VCaP (cell line): Measurements from ENCODE around the gene GRIK4.

Experiments
- H3K27ac ChIP-seq: fragments of 450-650 bp; 2 replicates; pipeline ENCODE4 v1.5.1; 2017
- CTCF ChIP-seq: fragments of 450-650 bp; conservative IDR thresholded peaks from 2 replicates; pipeline ENCODE4 v1.5.1; 2017; ENCODE audit warnings: mild to moderate bottlenecking, moderate library complexity

The GRIK4 gene

DNA sequence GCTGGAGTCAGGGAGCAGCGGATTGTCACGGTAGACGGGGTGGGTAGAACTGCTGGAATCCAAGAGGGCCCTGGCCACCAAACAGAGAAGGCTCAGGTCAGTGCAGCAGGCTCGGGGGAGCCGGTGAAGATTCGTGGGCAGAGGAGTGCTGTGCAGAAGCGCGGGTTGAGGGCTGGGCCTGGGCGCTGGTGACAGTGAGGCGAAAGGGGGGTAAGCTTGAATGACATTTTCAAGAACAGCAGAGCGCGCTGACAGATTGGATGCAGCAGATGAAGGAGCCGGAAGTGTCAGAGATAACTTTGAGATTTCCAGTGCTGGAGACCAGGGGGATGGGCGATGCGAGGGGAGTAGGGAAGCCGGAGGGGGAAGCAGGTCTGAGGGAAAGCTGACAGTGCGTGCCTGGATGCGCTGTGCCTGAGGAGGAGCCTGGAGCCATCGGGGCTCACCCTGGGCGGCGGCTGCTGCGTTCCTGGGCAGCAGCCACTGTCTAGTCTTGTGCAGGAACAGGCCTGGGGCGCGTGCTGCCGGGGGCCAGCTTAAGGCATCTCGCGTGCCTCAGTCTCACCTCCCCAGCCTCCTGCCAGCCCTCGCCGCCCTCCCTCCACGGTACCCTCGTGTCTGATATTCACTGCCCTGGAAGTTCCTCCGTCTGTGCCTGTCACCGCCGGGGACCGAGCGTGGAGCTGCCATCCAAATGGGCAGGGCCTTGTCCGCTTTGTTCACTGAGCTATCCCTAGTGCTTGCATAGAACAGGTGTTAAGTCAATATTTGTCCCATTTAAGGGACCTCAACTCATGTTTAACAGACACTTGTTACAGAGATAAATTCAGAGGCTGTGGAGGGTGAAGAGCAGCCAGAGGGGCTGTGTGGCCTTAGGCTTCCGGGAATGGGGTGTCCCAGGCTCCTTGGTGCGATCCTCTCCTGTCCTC lies 5.2 kb downstream of the GRIK4 start:
- TF ChIP-seq CTCF = no peak
- H3K27ac ChIP-seq = no peak overlapping the region

GRCh38 chr11:120517390-120517761 lies 5.8 kb downstream of the GRIK4 start:
- no peak overlapping the region for H3K27ac ChIP-seq
- no peak for TF ChIP-seq CTCF

GRCh38 chr11:120517801-120518291 lies 6.3 kb downstream of the GRIK4 start:
- no peak for TF ChIP-seq CTCF
- H3K27ac ChIP-seq = no peak overlapping the region

DNA sequence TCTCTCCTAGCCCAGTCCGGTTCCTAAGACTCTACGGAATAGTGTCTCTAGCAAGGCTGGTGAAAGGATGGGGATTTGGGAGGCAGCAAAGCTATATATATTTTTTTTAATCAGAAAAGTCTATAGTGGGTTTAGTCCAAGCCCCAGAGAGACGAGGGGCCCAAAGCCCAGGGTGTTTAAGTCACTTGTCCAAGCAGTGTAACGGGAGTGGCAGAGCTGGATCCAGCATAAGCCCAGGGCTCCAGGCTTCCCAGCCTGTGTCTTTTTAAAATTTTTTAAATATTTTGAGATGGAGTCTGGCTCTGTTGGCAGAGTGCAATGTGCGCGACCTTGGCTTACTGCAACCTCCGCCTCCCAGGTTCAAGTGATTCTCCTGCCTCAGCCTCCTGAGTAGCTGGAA lies 6.8 kb downstream of the GRIK4 start:
- TF ChIP-seq CTCF = no peak
- H3K27ac ChIP-seq = no peak overlapping the region

GRCh38 chr11:120519474-120519873 lies 7.9 kb downstream of the GRIK4 start:
- no peak for TF ChIP-seq CTCF
- H3K27ac ChIP-seq = no peak overlapping the region

GRCh38 chr11:120520091-120520822 lies 8.7 kb downstream of the GRIK4 start:
- no peak for TF ChIP-seq CTCF
- no peak overlapping the region for H3K27ac ChIP-seq

GRCh38 chr11:120521176-120521575 lies 9.6 kb downstream of the GRIK4 start:
- no peak overlapping the region for H3K27ac ChIP-seq
- TF ChIP-seq CTCF = no peak
